Inflammatory macrophage treated with lipopolysaccharide for 1 hour (primary cell): Measurements from ENCODE around the gene CTBP1.
A peak's percentile ranks its signal among the peaks of the same experiment; 100 is the strongest.

ENCODE experiments used
- DNase-seq, 2 donors: peaks; one replicate each; pipeline ENCODE4 v3.0.0-alpha.2; 2020 to 2022

The CTBP1 gene

DNA sequence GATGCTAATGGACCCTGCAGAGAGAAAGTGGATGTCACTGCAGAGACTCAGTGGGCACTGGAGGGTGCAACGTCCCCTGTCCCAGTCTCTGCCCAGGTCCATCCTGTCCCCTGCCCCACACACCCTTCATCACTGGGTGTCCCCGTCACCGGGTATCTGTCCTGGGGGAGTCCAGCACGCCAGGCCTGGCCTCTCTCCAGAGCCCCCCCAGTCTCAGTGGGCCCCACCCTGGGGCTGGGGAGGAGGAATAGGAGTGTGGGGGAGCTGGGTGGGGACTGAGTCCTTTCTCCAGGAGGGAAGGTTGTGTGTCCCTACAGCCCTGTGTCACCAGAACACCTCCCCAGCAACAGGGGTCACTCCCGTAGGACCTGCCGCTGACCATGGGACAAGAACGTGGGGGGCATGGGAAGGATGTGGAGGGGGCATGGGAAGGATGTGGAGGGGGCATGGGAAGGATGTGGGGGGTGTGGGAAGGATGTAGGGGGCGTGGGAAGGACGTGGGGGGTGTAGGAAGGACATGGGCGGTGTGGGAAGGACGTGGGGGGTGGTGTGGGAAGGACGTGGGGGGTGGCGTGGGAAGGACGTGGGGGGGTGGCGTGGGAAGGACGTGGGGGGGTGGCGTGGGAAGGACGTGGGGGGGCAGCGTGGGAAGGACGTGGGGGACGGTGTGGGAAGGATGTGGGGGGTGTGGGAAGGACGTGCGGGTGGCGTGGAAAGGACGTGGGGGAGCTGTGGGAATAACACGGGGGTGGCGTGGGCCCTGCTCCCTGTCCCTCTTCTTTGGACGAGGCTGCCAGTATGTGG, 55.5 kb downstream of the CTBP1 start:
- DNase-seq, result no peak

DNA sequence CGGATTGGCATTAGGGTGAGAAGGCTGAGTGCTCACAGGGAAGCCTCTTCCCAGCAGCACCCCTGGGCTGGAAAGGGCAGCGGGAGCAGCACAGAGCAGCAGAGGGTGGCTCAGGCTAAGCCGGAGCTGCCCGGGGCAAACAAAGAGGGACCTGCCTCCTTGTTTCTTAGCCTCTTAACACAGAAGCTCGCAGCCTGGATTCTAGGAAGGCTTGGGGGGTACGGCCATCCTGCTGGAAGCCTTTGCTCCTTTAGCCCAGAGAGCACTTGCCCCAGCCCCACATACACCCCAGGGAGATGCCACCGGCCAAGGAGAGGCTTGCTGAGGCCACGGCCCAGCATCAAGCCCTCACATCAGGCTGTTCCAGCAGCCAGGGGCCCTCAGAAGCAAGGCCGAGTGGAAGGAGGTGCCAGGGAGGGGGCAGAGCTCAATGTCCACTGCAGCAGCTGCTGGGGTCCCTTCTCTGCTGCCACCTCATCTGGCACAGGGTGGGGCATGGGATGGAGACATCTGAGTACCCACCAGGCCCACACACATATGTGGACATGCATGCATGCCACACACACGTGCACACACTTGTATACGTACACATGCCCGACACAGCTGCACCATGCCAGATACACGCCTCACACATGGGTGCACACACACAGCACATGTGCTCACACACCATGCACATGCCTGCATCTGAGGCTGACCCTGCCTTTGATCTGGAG, 56.3 kb downstream of the CTBP1 start:
- no peak for DNase-seq

DNA sequence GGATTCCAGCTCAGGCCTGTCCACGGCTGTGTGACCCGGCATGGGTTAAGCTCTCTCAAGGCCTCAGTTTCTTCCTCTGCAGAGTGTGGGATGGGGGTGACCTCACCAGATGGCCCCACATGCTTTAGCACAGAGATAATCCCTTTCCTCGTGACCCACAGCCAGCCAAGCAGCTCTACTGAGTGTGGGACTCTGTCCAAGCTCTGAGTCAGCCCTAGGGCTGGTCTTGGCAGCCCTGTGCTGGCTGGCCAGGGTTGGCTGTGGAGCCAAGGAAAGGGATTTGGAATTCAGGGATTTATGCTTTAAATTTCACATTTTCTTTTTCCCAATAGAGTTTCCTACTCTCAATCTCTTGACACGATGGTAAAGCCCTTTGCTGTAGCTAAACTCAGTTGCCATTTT, 56.8 kb downstream of the CTBP1 start:
- peak in 1 of 2 donors; percentile 32 for DNase-seq

DNA sequence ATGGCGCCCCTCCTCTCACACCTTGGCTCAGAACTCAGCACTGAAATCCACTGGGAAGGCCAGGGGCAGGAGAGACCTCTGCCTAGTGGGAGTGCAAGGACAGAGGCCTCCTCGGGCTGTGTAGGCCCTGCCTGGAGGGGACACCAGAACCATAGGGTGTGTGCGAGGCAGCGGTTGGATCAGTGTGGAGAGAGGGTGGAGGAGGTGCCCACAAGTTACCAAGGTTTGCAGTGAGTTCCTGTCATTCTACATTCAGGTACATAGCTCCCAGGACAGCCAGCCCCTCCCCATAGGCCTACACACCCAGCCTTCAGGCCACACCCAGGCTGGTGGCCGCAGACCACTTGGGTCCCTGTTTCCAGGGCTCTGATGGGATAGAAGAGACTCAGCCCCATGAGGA, 57.3 kb downstream of the CTBP1 start:
- no peak for DNase-seq

DNA sequence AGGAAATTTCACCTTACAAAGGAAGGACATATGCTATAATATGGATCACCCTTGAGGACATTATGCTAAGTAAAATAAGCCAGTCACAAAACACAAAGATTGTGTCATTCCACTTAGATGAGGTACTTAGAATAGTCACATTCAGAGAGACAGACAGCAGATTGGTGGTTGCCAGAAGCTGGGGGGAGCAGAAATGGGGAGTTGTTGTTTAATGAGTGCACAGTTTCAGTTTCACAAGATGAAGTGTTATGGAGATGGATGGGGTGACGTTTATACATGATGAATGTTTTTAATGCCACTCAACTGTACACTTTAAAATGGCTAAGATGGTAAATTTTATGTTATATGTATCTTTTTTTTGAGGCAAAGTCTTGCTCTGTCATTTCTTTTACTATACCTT, 61.7 kb downstream of the CTBP1 start:
- no peak for DNase-seq

DNA sequence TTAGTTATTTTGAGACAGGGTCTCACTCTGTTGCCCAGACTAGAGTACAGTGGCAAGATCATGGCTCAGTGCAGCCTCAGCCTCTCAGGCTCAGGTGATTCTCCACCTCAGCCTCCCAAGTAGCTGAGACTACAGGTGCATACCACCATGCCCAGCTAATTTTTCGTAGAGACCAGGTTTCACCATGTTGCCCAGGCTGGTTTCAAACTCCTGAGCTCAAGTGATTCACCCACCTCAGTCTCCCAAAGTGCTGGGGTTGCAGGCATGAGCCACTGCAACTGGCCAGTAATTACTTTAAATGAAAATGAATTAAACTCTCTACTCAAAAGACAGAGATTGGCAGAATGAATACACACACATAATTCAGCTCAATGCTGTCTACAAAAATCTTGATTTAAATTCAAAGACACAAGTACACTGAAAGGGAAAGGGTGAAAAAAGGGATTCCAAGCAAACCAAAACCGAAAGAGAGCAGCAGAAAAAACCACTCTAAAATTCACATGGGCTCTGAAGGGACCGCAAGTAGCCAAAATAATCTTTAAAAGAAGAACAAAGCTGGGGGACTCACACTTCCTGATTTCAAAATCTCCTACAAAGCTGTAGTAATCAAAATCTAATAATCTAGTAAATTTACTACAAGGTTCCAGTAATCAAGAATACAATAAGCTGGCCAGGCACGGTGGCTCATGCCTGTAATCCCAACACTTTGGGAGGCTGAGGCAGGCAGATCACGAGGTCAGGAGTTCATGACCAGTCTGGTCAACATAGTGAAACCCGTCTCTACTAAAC, 64.8 kb downstream of the CTBP1 start:
- peak; percentile 75 to 77 for DNase-seq

DNA sequence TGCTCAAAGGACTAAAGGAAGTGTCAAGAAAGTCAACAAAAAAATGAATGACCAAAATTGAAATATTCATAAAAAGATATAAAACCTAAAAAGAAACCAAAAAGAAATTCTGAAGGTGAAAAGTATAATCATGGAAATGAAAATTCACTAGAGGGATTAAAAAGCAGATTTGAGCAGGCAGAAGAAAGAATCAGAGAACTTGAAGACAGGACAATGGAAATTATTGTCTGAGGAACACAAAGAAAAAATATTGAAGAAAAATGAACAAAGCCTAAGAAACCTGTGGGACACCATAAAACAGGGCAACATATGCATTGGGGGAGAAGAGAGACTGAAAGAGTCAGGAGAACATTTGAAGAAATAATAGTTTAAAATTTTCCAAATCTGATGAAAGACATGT, 66.6 kb downstream of the CTBP1 start:
- DNase-seq, result no peak

DNA sequence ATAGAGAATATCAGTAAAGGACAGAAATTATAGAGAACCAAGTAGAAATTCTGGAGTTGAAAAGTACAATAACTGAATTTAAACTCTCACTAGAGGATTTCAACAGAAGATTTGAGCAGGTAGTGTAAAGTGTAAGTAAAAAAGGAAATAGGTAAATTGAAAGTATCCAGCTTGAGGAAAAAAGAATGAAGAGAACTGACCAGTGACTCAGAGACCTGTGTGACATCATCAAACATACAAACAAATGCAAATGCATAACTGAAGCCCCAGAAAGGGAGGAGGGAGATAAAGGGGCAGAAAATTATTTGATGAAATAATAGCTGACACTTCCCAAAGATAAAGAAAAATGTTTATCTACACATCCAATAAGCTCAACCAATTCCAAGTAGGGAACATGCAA, 68.3 kb downstream of the CTBP1 start:
- no peak for DNase-seq

DNA sequence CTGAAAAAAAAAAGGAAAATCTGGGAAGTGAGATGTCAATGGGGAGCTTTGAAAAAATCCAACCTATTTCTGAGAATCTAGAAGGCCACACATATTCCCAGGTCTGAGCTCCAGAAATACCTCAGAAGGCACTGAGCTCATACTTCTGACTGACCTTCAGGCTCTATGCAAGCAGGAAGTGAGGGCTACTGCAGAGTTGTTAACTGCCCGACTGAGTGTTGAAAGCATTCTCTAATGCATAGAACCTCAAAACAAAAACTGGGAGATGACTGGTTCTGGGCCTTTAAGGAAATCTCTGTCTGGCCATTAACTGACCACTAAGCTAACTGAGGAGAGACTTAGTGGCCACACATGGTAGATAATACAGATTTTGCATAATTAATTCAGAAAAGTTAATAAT, 69.0 kb downstream of the CTBP1 start:
- DNase-seq, result no peak

DNA sequence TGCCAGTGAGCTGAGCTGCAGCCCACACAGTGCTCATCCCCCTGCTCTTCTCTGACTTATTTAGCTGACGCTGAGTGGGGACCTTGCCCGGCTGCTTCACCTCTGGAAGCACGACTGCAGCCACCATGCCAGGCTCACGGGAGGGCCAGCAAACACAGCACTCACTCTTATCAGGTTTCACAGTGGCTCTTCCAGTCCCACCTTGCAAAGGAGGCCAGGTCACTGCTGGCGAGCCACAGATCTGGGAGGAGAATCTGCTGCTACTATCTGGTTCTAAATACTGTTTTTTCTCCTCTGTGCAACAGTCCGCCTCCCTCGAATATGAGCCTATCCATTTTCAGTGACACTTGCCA, 69.9 kb downstream of the CTBP1 start:
- no peak for DNase-seq

DNA sequence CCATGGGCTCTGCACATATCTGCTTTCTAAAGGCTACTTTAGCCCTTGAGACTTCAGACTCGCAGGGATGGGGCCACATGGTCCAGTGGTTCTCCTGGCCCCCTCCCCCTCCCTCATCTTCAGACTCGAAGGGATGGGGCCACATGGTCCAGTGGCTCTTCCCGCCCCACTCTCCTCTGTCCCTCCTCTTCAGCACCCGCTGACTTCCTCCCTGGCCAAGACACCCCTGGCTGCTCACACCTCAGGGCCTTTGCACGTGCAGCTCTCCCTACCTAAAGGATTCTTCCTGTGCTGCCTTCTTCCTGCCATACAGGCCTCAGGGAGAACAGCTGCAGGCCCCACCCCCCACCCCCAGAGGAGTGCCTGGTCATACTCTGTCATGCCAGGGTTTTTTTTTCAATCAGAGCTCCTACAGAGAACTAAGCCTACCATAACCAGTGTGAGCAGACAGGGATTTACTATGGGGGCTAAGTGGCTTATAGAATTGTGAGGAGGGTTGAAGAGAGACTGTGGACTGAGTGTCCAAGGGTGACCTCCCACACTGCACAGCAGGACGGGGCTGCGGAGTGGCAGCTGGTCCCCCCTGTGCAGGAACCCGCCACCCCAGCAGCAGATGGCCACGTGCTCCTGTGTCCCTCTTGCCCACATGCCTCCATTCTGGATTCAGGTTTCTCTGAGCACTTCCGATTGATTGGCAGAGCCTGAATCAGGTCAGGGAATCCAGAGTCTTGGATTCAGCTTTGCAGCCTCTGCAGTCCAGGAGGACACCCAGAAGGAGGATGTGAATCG, 70.4 kb downstream of the CTBP1 start:
- DNase-seq, result no peak

DNA sequence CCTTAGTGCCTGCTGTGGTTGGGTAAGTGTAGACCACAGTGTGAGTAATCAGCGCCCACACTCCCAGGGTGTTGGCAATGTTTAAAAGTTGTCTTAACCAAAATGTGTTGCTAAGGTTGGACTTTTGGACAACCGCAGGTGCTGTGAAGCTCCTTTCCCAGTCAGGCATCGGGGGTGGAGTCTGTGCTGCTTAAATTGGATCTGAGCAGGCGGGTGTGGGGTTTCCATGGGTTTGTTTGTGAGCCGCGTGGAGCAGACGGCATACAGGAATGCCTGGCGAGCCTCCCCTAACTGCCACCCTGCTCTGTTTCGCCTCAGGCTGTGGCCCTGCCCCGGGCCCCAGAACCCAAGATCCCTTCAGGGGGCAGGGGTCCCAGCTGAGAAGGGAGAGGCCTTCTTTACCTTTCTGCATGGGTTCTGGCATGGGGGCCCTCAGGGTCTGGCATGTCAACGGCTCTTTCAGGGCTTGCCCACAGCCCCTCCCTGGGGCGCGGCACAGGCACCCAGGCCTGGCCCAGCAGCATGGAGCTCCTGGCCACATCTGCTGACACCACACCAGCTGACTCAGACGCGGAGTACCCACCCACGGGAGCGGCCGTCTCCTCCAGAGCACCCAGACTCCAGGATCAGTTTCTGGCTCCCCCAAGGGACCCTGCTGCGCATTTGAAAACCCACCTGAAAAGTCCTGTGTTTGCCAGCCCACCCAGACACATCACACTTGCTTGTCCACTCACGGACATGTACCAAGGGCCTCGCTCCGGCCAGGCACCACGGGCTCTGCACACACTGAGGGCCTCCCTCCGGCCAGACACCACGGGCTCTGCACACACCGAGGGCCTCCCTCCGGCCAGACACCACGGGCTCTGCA, 71.4 kb downstream of the CTBP1 start:
- peak; percentile 21 to 40 for DNase-seq

DNA sequence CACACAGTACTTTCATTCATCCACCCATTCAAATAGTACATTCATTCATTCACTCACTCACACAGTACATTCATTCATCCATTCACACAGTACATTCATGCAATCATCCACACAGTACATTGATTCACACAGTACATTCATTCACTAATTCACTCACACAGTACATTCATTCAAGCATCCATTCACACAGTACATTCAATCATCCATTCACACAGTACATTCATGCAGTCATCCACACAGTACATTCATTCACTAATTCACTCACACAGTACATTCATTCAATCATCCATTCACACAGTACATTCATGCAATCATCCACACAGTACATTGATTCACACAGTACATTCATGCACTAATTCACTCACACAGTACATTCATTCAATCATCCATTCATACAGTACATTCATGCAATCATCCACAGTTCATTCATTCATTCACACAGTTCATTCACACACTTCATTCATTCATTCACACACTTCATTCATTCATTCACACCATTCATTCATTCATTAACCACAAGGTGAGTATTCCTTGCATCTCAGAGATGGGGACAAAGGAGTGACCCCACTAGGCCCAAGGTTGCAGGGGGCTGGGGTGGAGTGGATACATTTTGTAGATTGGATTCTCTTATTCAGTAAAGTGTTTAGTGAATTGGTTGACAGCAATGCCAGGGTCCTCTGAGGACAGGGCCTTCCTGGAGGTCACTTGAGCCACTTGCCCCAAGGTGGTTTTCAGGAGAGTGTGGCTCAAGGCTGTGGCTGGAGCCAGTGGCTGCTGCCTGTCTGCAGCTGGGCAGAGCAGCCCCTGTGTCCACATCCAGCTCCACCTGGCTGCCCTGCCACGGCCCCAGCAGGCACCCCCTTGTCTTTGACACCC, 72.3 kb downstream of the CTBP1 start:
- no peak for DNase-seq

DNA sequence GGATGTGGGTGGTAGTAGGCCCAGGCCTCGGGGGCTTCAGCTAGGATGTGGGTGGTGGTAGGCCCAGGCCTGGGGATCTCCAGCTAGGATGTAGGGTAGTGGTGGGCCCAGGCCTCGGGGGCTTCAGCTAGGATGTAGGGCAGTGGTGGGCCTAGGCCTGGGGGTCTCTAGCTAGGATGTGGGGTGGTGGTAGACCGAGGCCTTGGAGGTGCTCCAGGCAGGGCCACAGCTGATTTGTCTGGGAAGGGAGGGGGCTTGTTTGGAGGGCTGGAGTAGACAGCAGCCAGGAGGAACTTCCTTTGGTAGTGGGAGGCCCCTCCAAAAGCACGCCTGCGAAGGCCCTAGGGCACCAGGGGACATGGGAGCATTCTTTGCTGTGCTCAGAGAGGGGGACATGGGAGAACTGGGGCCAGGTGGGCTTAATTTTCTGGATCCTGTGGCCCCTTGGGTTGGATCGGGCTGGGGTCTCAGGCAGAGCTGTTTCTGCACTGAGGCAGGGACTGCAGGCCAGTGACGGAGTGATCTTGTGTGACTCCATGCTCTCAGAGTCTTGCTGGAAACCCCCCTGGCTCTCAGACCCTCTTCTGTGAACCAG, 73.2 kb downstream of the CTBP1 start:
- DNase-seq, result no peak

DNA sequence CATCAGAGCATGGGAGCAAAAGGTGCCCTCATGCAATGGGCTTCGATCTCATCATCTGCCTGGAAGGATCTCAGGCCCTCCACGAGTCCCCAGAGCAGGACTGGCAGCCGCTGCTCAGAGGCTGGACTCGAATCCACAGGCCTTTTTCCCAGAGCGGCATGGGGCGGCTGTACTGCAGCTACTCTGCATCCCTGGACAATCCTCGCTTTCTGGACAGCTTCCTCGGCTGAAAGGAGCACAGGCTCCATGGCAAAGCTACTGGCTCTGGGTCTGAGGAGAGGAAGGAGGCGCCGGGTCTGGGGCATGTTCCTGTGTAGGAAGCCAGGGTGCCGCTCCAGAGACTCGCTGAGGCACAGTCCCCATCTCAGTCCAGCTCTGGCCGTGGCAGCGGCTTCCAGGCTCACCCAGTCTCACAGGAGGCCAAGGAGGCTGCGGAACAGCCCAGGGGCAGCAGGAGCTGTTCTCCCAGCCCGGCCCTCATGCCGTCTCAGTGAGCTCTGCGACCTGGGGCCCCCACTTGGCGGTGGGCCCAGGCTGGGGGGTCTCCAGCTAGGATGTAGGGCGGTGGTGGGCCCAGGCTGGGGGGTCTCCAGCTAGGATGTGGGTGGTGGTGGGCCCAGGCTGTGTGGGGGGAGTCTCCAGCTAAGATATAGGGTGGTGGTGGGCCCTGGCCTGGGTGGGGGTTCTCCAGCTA, 73.8 kb downstream of the CTBP1 start:
- no peak for DNase-seq

DNA sequence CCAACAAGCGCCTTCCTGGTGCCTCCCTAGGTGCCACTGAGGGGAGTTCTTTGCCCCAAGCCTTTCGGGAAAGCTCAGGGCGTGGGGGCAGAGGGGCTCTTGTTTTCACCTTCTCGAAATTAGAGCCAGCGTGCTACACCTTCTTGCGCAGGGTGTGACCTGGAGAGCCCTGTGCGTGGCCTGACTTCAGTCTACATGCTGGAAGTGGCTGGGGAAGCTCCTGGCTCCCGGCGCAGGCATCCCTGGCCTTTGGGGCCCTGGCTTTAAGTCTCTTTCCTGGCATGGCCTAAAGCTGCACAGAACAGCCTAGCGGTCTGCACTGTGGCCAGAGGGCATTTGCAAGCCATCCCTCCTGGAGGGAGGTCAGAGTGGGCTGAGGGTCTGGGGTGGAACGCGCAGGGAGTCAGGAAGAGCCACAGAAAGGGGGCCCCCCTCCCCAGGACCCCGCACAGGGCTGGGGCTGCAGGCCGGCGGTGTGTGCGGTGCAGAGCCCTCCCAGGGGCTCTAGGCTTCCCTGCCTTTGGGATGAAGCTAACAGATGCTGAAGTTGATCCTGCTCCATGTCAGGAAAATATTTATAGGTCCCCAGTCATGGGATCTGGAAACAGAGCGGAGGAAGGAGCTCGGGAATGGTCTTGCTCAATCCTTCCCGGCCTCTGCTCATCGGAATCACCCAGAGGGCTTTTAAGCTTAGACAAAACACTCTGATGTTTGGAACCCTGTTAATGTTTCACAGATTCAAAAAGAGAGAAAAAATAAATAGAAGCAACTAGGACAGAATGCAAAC, 75.8 kb downstream of the CTBP1 start:
- DNase-seq, result no peak

DNA sequence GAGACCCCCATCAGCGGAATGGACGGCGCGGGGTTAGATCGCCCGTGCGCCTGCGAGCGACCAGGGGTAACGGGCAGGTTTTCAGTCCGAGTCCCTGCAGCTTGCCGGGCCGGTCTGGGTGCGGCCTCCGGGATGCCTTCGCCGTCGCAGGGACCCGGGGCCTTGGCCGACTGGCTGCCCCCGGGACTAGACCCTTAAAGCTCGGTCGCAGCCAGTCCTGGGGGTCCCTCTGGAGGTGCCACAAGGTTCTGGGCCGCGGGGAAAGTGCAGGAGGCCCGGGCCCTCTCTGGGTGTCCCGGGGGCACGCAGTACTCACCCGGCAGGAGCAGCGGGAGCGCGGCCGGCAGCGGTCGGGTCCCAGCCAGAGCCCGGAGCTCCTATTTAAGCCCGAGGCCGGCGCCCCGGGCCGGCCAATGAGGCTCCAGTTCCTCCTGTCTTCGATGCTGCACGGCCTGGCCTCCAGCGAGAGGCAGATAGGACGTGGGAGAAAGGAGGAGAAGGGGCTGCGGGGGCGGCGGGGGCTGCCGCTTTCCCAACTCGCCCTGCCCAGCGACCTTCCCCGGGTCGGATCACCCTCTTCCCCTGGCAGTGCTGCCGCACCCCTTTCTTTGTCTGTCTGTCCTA, 76.6 kb downstream of the CTBP1 start, which contains the start of gene SPON2:
SPON2 (minus strand) TSS at position 356 of the 624 bp plus-strand sequence.
- DNase-seq, result no peak
